CD4-positive, alpha-beta T cell treated with Interleukin-6 for 4 hours (primary cell): Measurements from ENCODE around the gene ASAH2B.

Experiments used
- DNase-seq: peaks from one replicate; pipeline ENCODE4 v3.0.0-alpha.2; 2020; ENCODE audit warnings: mixed read lengths

ASAH2B gene

GRCh38 chr10:50799595-50799994 is 59.9 kb downstream of the ASAH2B start:
- no peak for DNase-seq

GRCh38 chr10:50805981-50806622 is 66.4 kb downstream of the ASAH2B start:
- no peak for DNase-seq

GRCh38 chr10:50807851-50808776 is 68.4 kb downstream of the ASAH2B start:
- no peak for DNase-seq
